ENCODE results near the gene SDR39U1.

The SDR39U1 gene

GRCh38 chr14:24398293-24398652 is 44.3 kb downstream of the SDR39U1 start:
- H3K4me3 ChIP-seq (ENCODE audit: low read length): peak overlapping the region; percentile 47
- peak overlapping the region; percentile 58 for H3K27ac ChIP-seq (ENCODE audit: low read depth, low read length)
- H3K4me1 ChIP-seq (ENCODE audit: control insufficient read depth, insufficient read depth, low read length): peaks cover 13% of the 10 kb centered on the region
- H3K9ac ChIP-seq (ENCODE audit: low read length): no peak overlapping the region
- H3K27me3 ChIP-seq (ENCODE audit: control insufficient read depth, insufficient read depth, low read length): no peaks in the 10 kb centered on the region
- H3K36me3 ChIP-seq (ENCODE audit: control insufficient read depth, insufficient read depth, low read length): no peaks in the 10 kb centered on the region

GRCh38 chr14:24397639-24398292 is 44.8 kb downstream of the SDR39U1 start:
- H3K27me3 ChIP-seq (ENCODE audit: control insufficient read depth, insufficient read depth, low read length): no peaks in the 10 kb centered on the region
- H3K4me3 ChIP-seq (ENCODE audit: low read length): peak overlapping the region; percentile 47
- H3K36me3 ChIP-seq (ENCODE audit: control insufficient read depth, insufficient read depth, low read length): no peaks in the 10 kb centered on the region
- peaks cover 9% of the 10 kb centered on the region for H3K4me1 ChIP-seq (ENCODE audit: control insufficient read depth, insufficient read depth, low read length)
- H3K9ac ChIP-seq (ENCODE audit: low read length): no peak overlapping the region
- H3K27ac ChIP-seq (ENCODE audit: low read depth, low read length): peak overlapping the region; percentile 58

- no peak overlapping the region for H3K27ac ChIP-seq (ENCODE audit: low read depth, low read length)
- H3K27me3 ChIP-seq (ENCODE audit: control insufficient read depth, insufficient read depth, low read length): no peaks in the 10 kb centered on the region
- peaks cover 9% of the 10 kb centered on the region for H3K4me1 ChIP-seq (ENCODE audit: control insufficient read depth, insufficient read depth, low read length)
- H3K36me3 ChIP-seq (ENCODE audit: control insufficient read depth, insufficient read depth, low read length): no peaks in the 10 kb centered on the region
- no peak overlapping the region for H3K4me3 ChIP-seq (ENCODE audit: low read length)
- no peak overlapping the region for H3K9ac ChIP-seq (ENCODE audit: low read length)
Observed at GRCh38 chr14:24395609-24396582, 46.7 kb downstream of the SDR39U1 start.

GRCh38 chr14:24394275-24394674 is 48.3 kb downstream of the SDR39U1 start:
- Histone ChIP-seq H3K9ac (ENCODE audit: low read length) (no peak overlapping the region), H3K4me3 (ENCODE audit: low read length) (no peak overlapping the region), H3K27me3 (ENCODE audit: control insufficient read depth, insufficient read depth, low read length) (no peaks in the 10 kb centered on the region), H3K36me3 (ENCODE audit: control insufficient read depth, insufficient read depth, low read length) (no peaks in the 10 kb centered on the region), H3K4me1 (ENCODE audit: control insufficient read depth, insufficient read depth, low read length) (no peaks in the 10 kb centered on the region), H3K27ac (ENCODE audit: low read depth, low read length) (no peak overlapping the region)

- H3K4me1 ChIP-seq (ENCODE audit: control insufficient read depth, insufficient read depth, low read length): no peaks in the 10 kb centered on the region
- no peak overlapping the region for H3K9ac ChIP-seq (ENCODE audit: low read length)
- H3K27me3 ChIP-seq (ENCODE audit: control insufficient read depth, insufficient read depth, low read length): no peaks in the 10 kb centered on the region
- no peaks in the 10 kb centered on the region for H3K36me3 ChIP-seq (ENCODE audit: control insufficient read depth, insufficient read depth, low read length)
- no peak overlapping the region for H3K27ac ChIP-seq (ENCODE audit: low read depth, low read length)
- no peak overlapping the region for H3K4me3 ChIP-seq (ENCODE audit: low read length)
Observed at GRCh38 chr14:24392325-24393091, 50.1 kb downstream of the SDR39U1 start.

GRCh38 chr14:24390701-24391468 is 51.7 kb downstream of the SDR39U1 start:
- Histone ChIP-seq H3K27ac (ENCODE audit: low read depth, low read length) (no peak overlapping the region), H3K4me1 (ENCODE audit: control insufficient read depth, insufficient read depth, low read length) (no peaks in the 10 kb centered on the region), H3K9ac (ENCODE audit: low read length) (no peak overlapping the region), H3K4me3 (ENCODE audit: low read length) (no peak overlapping the region), H3K27me3 (ENCODE audit: control insufficient read depth, insufficient read depth, low read length) (no peaks in the 10 kb centered on the region), H3K36me3 (ENCODE audit: control insufficient read depth, insufficient read depth, low read length) (no peaks in the 10 kb centered on the region)

Measured in rectal smooth muscle tissue (tissue), 1 donor.